Smooth muscle cell of the brain vasculature (primary cell): ENCODE measurements around the gene DOCK2.
"Not testable (repeated sequence)": the region's sequence is repeated elsewhere in the genome, so short reads cannot be mapped to it uniquely, and the experiment has no call there.

Source experiments
- DNase-seq: peaks from one replicate; pipeline ENCODE4 v3.0.0-alpha.2; 2012; ENCODE audit warnings: low read depth, low spot score

Gene DOCK2

GRCh38 chr5:170094329-170094728 is 457.3 kb downstream of the DOCK2 start:
- not testable (repeated sequence) for DNase-seq

- no peak for DNase-seq
Measured at GRCh38 chr5:170095646-170096045, 458.6 kb downstream of the DOCK2 start.

- DNase-seq = no peak
Measured at GRCh38 chr5:170097934-170098333, 460.9 kb downstream of the DOCK2 start.

- DNase-seq = peak; percentile 67
Measured at GRCh38 chr5:170100066-170100943, 463.2 kb downstream of the DOCK2 start.

- DNase-seq = no peak
Measured at GRCh38 chr5:170103447-170103846, 466.4 kb downstream of the DOCK2 start.

- no peak for DNase-seq
Measured at GRCh38 chr5:170104299-170104698, 467.2 kb downstream of the DOCK2 start.

- no peak for DNase-seq
Measured at GRCh38 chr5:170104710-170105109, 467.6 kb downstream of the DOCK2 start.

- DNase-seq = no peak
Measured at GRCh38 chr5:170105642-170106611, 468.9 kb downstream of the DOCK2 start, which contains the start of gene FOXI1. Gene FOXI1, plus strand, starts transcription at chr5:170105897. Its CDS starts 61 bp downstream, at chr5:170105958.

GRCh38 chr5:170107674-170108073 is 470.6 kb downstream of the DOCK2 start:
- DNase-seq = no peak

- no peak for DNase-seq
Measured at GRCh38 chr5:170108266-170108785, 471.3 kb downstream of the DOCK2 start.

- DNase-seq = no peak
Measured at GRCh38 chr5:170109059-170110031, 472.3 kb downstream of the DOCK2 start.

GRCh38 chr5:170110403-170111087 is 473.5 kb downstream of the DOCK2 start:
- no peak for DNase-seq

GRCh38 chr5:170111088-170111785 is 474.2 kb downstream of the DOCK2 start:
- DNase-seq = no peak

- no peak for DNase-seq
Measured at GRCh38 chr5:170112876-170113521, 475.9 kb downstream of the DOCK2 start.

- DNase-seq = no peak
Measured at GRCh38 chr5:170113522-170113900, 476.4 kb downstream of the DOCK2 start.

- DNase-seq = no peak
Measured at GRCh38 chr5:170114271-170114670, 477.2 kb downstream of the DOCK2 start.

- no peak for DNase-seq
Measured at GRCh38 chr5:170115925-170116324, 478.9 kb downstream of the DOCK2 start.

- no peak for DNase-seq
Measured at GRCh38 chr5:170117736-170118135, 480.7 kb downstream of the DOCK2 start.

- no peak for DNase-seq
Measured at GRCh38 chr5:170120576-170120975, 483.5 kb downstream of the DOCK2 start.
